Measurements from ENCODE around the gene SNRNP200. TPM values are rescaled to one million over a fixed set of nuclear protein-coding genes. Genes with fewer than 3 reads are reported as not detected.
A peak's percentile ranks its signal among the peaks of the same experiment; 100 is the strongest.

The SNRNP200 gene
- 100 to 1,000 TPM; 196 to 202 TPM for total RNA-seq

GRCh38 chr2:96305091-96305978 lies at the start of gene SNRNP200:
TSS of gene SNRNP200 (minus strand) at chr2:96305546. CDS start at chr2:96305437, 109 bp downstream.
- Mint-ChIP-seq H3K4me1 (peaks cover 49% of the 10 kb centered on the region), H3K36me3 (peaks cover 30% of the 10 kb centered on the region), H3K4me3 (peak within 1 kb of the TSS; percentile 94), H3K9me3 (no peaks in the 10 kb centered on the region), H3K27ac (peak within 1 kb of the TSS; percentile 97), H3K27me3 (no peaks in the 10 kb centered on the region)
- DNase-seq = peak; percentile 93

- no peak for DNase-seq
- H3K36me3 Mint-ChIP-seq = peaks cover 49% of the 10 kb centered on the region
- no peak overlapping the region for H3K27ac Mint-ChIP-seq
- no peak overlapping the region for H3K4me3 Mint-ChIP-seq
- no peaks in the 10 kb centered on the region for H3K27me3 Mint-ChIP-seq
- no peaks in the 10 kb centered on the region for H3K9me3 Mint-ChIP-seq
- no peaks in the 10 kb centered on the region for H3K4me1 Mint-ChIP-seq
Measured at GRCh38 chr2:96354492-96354891, 49.1 kb upstream of the SNRNP200 start.

- no peak overlapping the region for H3K27ac Mint-ChIP-seq
- H3K4me1 Mint-ChIP-seq = no peaks in the 10 kb centered on the region
- H3K9me3 Mint-ChIP-seq = no peaks in the 10 kb centered on the region
- no peak for DNase-seq
- no peak overlapping the region for H3K4me3 Mint-ChIP-seq
- H3K36me3 Mint-ChIP-seq = peaks cover 48% of the 10 kb centered on the region
- H3K27me3 Mint-ChIP-seq = no peaks in the 10 kb centered on the region
Measured at GRCh38 chr2:96353606-96354101, 48.3 kb upstream of the SNRNP200 start.

- Mint-ChIP-seq H3K27me3 (no peaks in the 10 kb centered on the region), H3K4me1 (no peaks in the 10 kb centered on the region), H3K27ac (no peak overlapping the region), H3K9me3 (no peaks in the 10 kb centered on the region), H3K4me3 (no peak overlapping the region), H3K36me3 (peaks cover 48% of the 10 kb centered on the region)
- DNase-seq = no peak
Measured at GRCh38 chr2:96353032-96353561, 47.8 kb upstream of the SNRNP200 start.

GRCh38 chr2:96347395-96347794 lies 42.0 kb upstream of the SNRNP200 start:
- Mint-ChIP-seq H3K4me3 (no peak overlapping the region), H3K27me3 (no peaks in the 10 kb centered on the region), H3K27ac (no peak overlapping the region), H3K9me3 (no peaks in the 10 kb centered on the region), H3K36me3 (peaks cover 62% of the 10 kb centered on the region), H3K4me1 (no peaks in the 10 kb centered on the region)
- no peak for DNase-seq

GRCh38 chr2:96345868-96346462 lies 40.6 kb upstream of the SNRNP200 start:
- Mint-ChIP-seq H3K27ac (no peak overlapping the region), H3K36me3 (peaks cover 70% of the 10 kb centered on the region), H3K4me1 (peaks cover 6% of the 10 kb centered on the region), H3K9me3 (no peaks in the 10 kb centered on the region), H3K4me3 (no peak overlapping the region), H3K27me3 (no peaks in the 10 kb centered on the region)
- no peak for DNase-seq

GRCh38 chr2:96345438-96345837 lies 40.1 kb upstream of the SNRNP200 start:
- no peak overlapping the region for H3K4me3 Mint-ChIP-seq
- peaks cover 69% of the 10 kb centered on the region for H3K36me3 Mint-ChIP-seq
- DNase-seq = no peak
- H3K4me1 Mint-ChIP-seq = peaks cover 9% of the 10 kb centered on the region
- H3K27ac Mint-ChIP-seq = no peak overlapping the region
- H3K9me3 Mint-ChIP-seq = no peaks in the 10 kb centered on the region
- H3K27me3 Mint-ChIP-seq = no peaks in the 10 kb centered on the region

- peaks cover 68% of the 10 kb centered on the region for H3K36me3 Mint-ChIP-seq
Measured at GRCh38 chr2:96344011-96344410, 38.7 kb upstream of the SNRNP200 start.

GRCh38 chr2:96342085-96342484 lies 36.7 kb upstream of the SNRNP200 start:
- Mint-ChIP-seq H3K27me3 (no peaks in the 10 kb centered on the region), H3K36me3 (peaks cover 69% of the 10 kb centered on the region), H3K27ac (no peak overlapping the region), H3K4me1 (peaks cover 14% of the 10 kb centered on the region), H3K4me3 (no peak overlapping the region), H3K9me3 (no peaks in the 10 kb centered on the region)
- DNase-seq = no peak

More at GRCh38 chr2:96344011-96344410, 38.7 kb upstream of the SNRNP200 start:
- Mint-ChIP-seq H3K9me3 (no peaks in the 10 kb centered on the region), H3K4me1 (peaks cover 9% of the 10 kb centered on the region), H3K4me3 (no peak overlapping the region), H3K27ac (no peak overlapping the region), H3K27me3 (no peaks in the 10 kb centered on the region)
- no peak for DNase-seq

- Mint-ChIP-seq H3K9me3 (no peaks in the 10 kb centered on the region), H3K36me3 (peaks cover 66% of the 10 kb centered on the region), H3K4me1 (peaks cover 17% of the 10 kb centered on the region), H3K4me3 (no peak overlapping the region), H3K27me3 (no peaks in the 10 kb centered on the region), H3K27ac (no peak overlapping the region)
- DNase-seq = no peak
Measured at GRCh38 chr2:96341641-96342040, 36.3 kb upstream of the SNRNP200 start.

- Mint-ChIP-seq H3K4me3 (no peak overlapping the region), H3K36me3 (peaks cover 65% of the 10 kb centered on the region), H3K27me3 (no peaks in the 10 kb centered on the region), H3K4me1 (peaks cover 20% of the 10 kb centered on the region), H3K27ac (no peak overlapping the region), H3K9me3 (no peaks in the 10 kb centered on the region)
- DNase-seq = no peak
Measured at GRCh38 chr2:96340493-96341414, 35.4 kb upstream of the SNRNP200 start.

GRCh38 chr2:96336873-96337272 lies 31.5 kb upstream of the SNRNP200 start:
- Mint-ChIP-seq H3K36me3 (peaks cover 37% of the 10 kb centered on the region), H3K27me3 (no peaks in the 10 kb centered on the region), H3K9me3 (no peaks in the 10 kb centered on the region), H3K27ac (no peak overlapping the region), H3K4me3 (peak overlapping the region; percentile 91), H3K4me1 (peaks cover 34% of the 10 kb centered on the region)
- DNase-seq = no peak

- no peaks in the 10 kb centered on the region for H3K27me3 Mint-ChIP-seq
- H3K9me3 Mint-ChIP-seq = no peaks in the 10 kb centered on the region
- H3K36me3 Mint-ChIP-seq = peaks cover 30% of the 10 kb centered on the region
- peaks cover 33% of the 10 kb centered on the region for H3K4me1 Mint-ChIP-seq
- H3K4me3 Mint-ChIP-seq = peak overlapping the region; percentile 91
- no peak for DNase-seq
- H3K27ac Mint-ChIP-seq = peak overlapping the region; percentile 80
Measured at GRCh38 chr2:96336104-96336775, 30.9 kb upstream of the SNRNP200 start.

- Mint-ChIP-seq H3K36me3 (peaks cover 22% of the 10 kb centered on the region), H3K4me3 (peak overlapping the region; percentile 26), H3K27me3 (no peaks in the 10 kb centered on the region), H3K27ac (no peak overlapping the region), H3K4me1 (peaks cover 27% of the 10 kb centered on the region), H3K9me3 (no peaks in the 10 kb centered on the region)
- no peak for DNase-seq
Measured at GRCh38 chr2:96333708-96334107, 28.4 kb upstream of the SNRNP200 start.

Data from activated naive CD8-positive, alpha-beta T cell treated with anti-CD3 and anti-CD28 coated beads for 36 hours (primary cell).